ENCODE results near the gene SLC9A9.
A peak's percentile ranks its signal among the peaks of the same experiment; 100 is the strongest.

The SLC9A9 gene

DNA sequence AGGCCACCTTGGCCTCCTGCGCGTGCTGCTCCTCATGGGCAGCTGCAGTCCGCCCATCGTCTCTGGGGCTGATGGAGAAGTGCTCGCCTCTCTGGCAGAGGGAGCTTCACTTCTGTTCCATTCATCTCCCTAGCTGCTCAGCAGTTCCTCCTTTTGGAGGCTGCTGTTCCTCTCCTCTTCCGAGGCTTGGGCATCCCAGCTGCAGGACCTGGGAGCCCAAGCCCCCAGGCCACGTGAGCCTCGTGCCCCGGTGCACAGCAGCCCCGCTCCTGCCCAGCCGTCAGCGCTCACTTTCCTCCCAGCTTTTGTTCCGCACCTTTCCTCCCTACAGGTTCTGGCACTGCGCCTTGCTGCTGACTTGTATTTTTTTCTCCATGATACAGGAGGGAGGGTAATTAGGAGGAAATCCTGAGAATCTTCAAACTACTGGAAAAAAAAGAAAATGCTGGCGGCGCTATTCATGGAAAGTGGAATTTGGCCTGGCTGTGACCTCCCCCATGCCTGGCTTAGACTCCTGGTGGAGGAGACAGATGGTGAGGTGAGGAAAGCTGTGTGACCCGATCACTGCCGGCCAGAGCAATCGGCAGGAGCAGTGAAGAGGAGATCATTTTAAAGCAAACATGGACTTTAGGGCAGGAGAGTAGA lies 518.6 kb downstream of the SLC9A9 start:
- Histone ChIP-seq H2AK5ac (ENCODE audit: low read length) (no peak overlapping the region), H2BK5ac (ENCODE audit: low read length) (no peak overlapping the region), H2BK15ac (replicated peaks; ENCODE audit: low read depth) (no peak overlapping the region), H3K4ac (ENCODE audit: low read depth, low read length) (no peak overlapping the region), H3K79me2 (ENCODE audit: control insufficient read depth, insufficient read depth, low read length) (no peaks in the 10 kb centered on the region), H3K27me3 (ENCODE audit: insufficient read depth, low read length, poor library complexity) (no peaks in the 10 kb centered on the region), H3K36me3 (ENCODE audit: control insufficient read depth, insufficient read depth, low read length) (no peaks in the 10 kb centered on the region), H3K4me3 (ENCODE audit: low read length) (no peak overlapping the region), H4K8ac (ENCODE audit: low read depth, low read length) (no peak overlapping the region), H3K18ac (ENCODE audit: low read length) (no peak overlapping the region), H4K5ac (ENCODE audit: low read length) (no peak overlapping the region), H3K79me1 (ENCODE audit: low read length) (no peaks in the 10 kb centered on the region), H2BK120ac (ENCODE audit: low read depth, low read length) (no peak overlapping the region), H3K56ac (ENCODE audit: low read length) (no peak overlapping the region), H3K27ac (ENCODE audit: low read depth, low read length) (no peak overlapping the region), H3K4me2 (ENCODE audit: low read length) (no peak overlapping the region), H3K4me1 (ENCODE audit: control insufficient read depth, low read depth, low read length) (no peaks in the 10 kb centered on the region), H3K23ac (ENCODE audit: low read length) (no peak overlapping the region), H3K9ac (ENCODE audit: low read length) (no peak overlapping the region)
- WGBS (ENCODE audit: extremely low coverage, insufficient coverage, low lambda C conversion rate), result no CpG with 5 or more reads among the region's 19 CpGs
- DNase-seq, result peak; percentile 21

DNA sequence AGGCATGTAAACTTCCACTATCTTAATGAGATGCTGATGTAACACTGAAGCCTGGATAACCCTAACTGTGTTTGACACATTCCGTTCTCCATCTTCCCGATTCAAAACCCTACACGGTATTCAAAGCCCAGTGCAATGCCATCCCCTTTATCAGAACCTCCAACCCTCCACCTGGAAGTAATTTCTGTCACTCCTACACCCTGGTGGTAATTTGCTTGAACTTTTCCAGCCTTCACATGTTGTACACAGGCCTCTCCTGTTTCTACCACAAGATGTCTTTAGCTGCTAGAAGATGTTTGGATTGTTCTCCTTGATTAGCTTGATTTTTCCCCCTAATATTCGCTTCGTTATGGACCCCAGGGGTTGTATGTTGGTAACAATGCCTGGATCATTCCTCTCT lies 519.8 kb downstream of the SLC9A9 start:
- no peak overlapping the region for H3K4me2 ChIP-seq (ENCODE audit: low read length)
- H3K56ac ChIP-seq (ENCODE audit: low read length), result no peak overlapping the region
- no peak overlapping the region for H4K5ac ChIP-seq (ENCODE audit: low read length)
- H2BK15ac ChIP-seq (replicated peaks; ENCODE audit: low read depth), result no peak overlapping the region
- no peak overlapping the region for H3K27ac ChIP-seq (ENCODE audit: low read depth, low read length)
- no peak overlapping the region for H3K4ac ChIP-seq (ENCODE audit: low read depth, low read length)
- H2BK120ac ChIP-seq (ENCODE audit: low read depth, low read length), result no peak overlapping the region
- no peaks in the 10 kb centered on the region for H3K36me3 ChIP-seq (ENCODE audit: control insufficient read depth, insufficient read depth, low read length)
- H3K79me1 ChIP-seq (ENCODE audit: low read length), result no peaks in the 10 kb centered on the region
- no peak overlapping the region for H3K23ac ChIP-seq (ENCODE audit: low read length)
- no peak overlapping the region for H2BK5ac ChIP-seq (ENCODE audit: low read length)
- H4K8ac ChIP-seq (ENCODE audit: low read depth, low read length), result no peak overlapping the region
- no peaks in the 10 kb centered on the region for H3K4me1 ChIP-seq (ENCODE audit: control insufficient read depth, low read depth, low read length)
- H3K4me3 ChIP-seq (ENCODE audit: low read length), result no peak overlapping the region
- H3K9ac ChIP-seq (ENCODE audit: low read length), result no peak overlapping the region
- no peak overlapping the region for H3K18ac ChIP-seq (ENCODE audit: low read length)
- H2AK5ac ChIP-seq (ENCODE audit: low read length), result no peak overlapping the region
- no peaks in the 10 kb centered on the region for H3K27me3 ChIP-seq (ENCODE audit: insufficient read depth, low read length, poor library complexity)
- no CpG with 5 or more reads among the region's 5 CpGs for WGBS (ENCODE audit: extremely low coverage, insufficient coverage, low lambda C conversion rate)
- no peaks in the 10 kb centered on the region for H3K79me2 ChIP-seq (ENCODE audit: control insufficient read depth, insufficient read depth, low read length)
- peak; percentile 20 for DNase-seq

DNA sequence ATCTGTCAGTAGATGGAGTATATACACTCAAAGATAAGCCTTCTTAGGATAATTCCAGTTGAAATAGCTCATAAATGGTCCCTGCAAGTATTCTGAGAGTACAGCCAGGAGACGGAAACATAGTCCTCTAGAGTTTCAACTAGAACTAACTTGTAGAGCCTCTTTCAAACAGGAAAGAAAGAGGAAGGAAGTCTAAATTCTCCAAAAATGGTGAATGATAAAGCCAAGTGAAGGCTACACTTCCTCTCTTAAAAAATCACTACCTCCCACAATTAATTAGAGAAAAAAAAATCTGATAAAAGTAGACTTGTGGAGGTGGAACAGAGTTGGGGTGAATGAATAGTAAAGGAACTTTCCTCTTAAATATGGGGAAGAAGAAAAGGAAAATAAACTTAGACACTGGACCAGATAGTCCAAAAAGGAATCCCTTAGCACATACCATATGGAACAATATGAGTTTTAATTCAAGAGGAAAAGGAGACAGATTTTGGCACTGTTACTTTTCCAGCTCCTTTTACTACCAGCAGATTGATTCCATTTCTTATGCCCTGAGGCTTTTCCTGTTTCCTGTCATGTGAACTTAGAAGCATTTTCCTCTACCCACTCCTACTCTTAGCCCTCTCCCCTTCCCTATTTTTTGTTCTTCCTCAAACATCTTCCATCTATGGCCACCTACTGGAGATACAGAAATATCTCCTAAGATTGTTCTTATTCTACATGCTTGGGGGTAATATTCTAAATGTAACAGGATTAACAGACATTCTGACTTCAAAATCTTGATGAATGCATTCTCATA lies 521.1 kb downstream of the SLC9A9 start:
- H3K36me3 ChIP-seq (ENCODE audit: control insufficient read depth, insufficient read depth, low read length), result no peaks in the 10 kb centered on the region
- no peak overlapping the region for H3K56ac ChIP-seq (ENCODE audit: low read length)
- no peak overlapping the region for H3K23ac ChIP-seq (ENCODE audit: low read length)
- no peak overlapping the region for H3K27ac ChIP-seq (ENCODE audit: low read depth, low read length)
- H3K4me2 ChIP-seq (ENCODE audit: low read length), result no peak overlapping the region
- no peak overlapping the region for H2BK120ac ChIP-seq (ENCODE audit: low read depth, low read length)
- peak; percentile 49 for DNase-seq
- H3K4me3 ChIP-seq (ENCODE audit: low read length), result no peak overlapping the region
- H2AK5ac ChIP-seq (ENCODE audit: low read length), result no peak overlapping the region
- H3K27me3 ChIP-seq (ENCODE audit: insufficient read depth, low read length, poor library complexity), result no peaks in the 10 kb centered on the region
- no CpG with 5 or more reads among the region's 1 CpG for WGBS (ENCODE audit: extremely low coverage, insufficient coverage, low lambda C conversion rate)
- no peak overlapping the region for H2BK5ac ChIP-seq (ENCODE audit: low read length)
- H3K79me1 ChIP-seq (ENCODE audit: low read length), result no peaks in the 10 kb centered on the region
- H4K5ac ChIP-seq (ENCODE audit: low read length), result no peak overlapping the region
- H3K9ac ChIP-seq (ENCODE audit: low read length), result no peak overlapping the region
- H2BK15ac ChIP-seq (replicated peaks; ENCODE audit: low read depth), result no peak overlapping the region
- H4K8ac ChIP-seq (ENCODE audit: low read depth, low read length), result no peak overlapping the region
- H3K4me1 ChIP-seq (ENCODE audit: control insufficient read depth, low read depth, low read length), result no peaks in the 10 kb centered on the region
- H3K79me2 ChIP-seq (ENCODE audit: control insufficient read depth, insufficient read depth, low read length), result no peaks in the 10 kb centered on the region
- H3K4ac ChIP-seq (ENCODE audit: low read depth, low read length), result no peak overlapping the region
- no peak overlapping the region for H3K18ac ChIP-seq (ENCODE audit: low read length)

DNA sequence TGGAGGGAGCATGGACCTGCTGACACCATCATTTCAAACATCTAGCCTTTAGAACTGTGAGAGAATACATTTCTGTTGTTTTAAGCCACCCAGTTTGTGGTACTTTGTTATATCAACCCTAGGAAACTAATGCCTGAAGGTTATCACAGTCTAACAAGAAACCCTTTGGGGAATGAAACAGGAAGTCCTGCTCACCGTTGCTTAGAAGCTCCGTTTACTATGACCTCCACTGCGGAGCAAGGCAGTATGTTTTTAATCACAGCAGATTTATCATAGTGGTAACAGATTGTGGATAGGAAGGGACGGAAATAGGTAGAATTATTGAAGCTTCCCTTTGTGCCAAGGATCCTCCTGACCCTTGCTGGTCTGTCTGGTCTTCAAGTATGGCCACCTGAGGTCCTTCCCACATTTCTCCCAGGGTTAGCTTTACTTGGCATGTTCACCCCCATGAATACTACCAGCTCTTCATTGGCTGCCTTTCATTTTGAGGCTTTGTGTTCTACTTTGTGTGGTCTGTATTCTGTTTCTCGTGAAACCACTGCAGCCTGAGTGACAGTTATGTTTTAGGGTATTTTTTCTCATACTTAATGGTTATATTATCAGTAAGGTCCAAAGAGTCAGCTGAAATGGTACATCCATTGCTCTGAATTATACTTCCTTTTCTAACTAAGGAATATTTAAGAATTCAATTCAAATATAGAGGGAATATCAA lies 527.1 kb downstream of the SLC9A9 start:
- Histone ChIP-seq H3K4me2 (ENCODE audit: low read length) (no peak overlapping the region), H3K4ac (ENCODE audit: low read depth, low read length) (no peak overlapping the region), H4K5ac (ENCODE audit: low read length) (no peak overlapping the region), H2BK5ac (ENCODE audit: low read length) (no peak overlapping the region), H3K79me1 (ENCODE audit: low read length) (no peaks in the 10 kb centered on the region), H2BK15ac (replicated peaks; ENCODE audit: low read depth) (no peak overlapping the region), H3K56ac (ENCODE audit: low read length) (no peak overlapping the region), H3K27me3 (ENCODE audit: insufficient read depth, low read length, poor library complexity) (no peaks in the 10 kb centered on the region), H3K9ac (ENCODE audit: low read length) (no peak overlapping the region), H3K27ac (ENCODE audit: low read depth, low read length) (no peak overlapping the region), H2BK120ac (ENCODE audit: low read depth, low read length) (no peak overlapping the region), H3K4me3 (ENCODE audit: low read length) (no peak overlapping the region), H3K18ac (ENCODE audit: low read length) (no peak overlapping the region), H3K36me3 (ENCODE audit: control insufficient read depth, insufficient read depth, low read length) (no peaks in the 10 kb centered on the region), H3K23ac (ENCODE audit: low read length) (no peak overlapping the region), H3K4me1 (ENCODE audit: control insufficient read depth, low read depth, low read length) (no peaks in the 10 kb centered on the region), H2AK5ac (ENCODE audit: low read length) (no peak overlapping the region), H4K8ac (ENCODE audit: low read depth, low read length) (no peak overlapping the region), H3K79me2 (ENCODE audit: control insufficient read depth, insufficient read depth, low read length) (no peaks in the 10 kb centered on the region)
- no peak for DNase-seq
- no CpG with 5 or more reads among the region's 5 CpGs for WGBS (ENCODE audit: extremely low coverage, insufficient coverage, low lambda C conversion rate)

DNA sequence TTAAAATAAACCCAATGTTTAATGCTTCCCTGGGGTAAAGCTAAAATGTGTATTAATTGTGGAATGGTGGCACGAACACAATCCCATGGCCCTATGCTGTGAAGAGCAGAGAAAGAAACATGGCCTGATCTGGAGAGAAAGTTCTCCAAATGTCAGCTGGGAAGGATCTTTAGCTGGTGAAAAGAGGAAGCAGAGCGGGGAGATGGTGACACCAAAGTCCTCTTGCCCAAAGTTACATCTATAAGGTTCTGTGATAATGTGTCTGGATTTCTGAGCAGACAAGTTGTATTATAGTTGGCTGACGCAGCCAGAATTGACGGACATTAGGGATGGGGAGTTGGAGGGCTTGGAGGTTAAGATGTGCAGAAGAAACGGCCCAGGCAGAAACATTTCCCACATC lies 532.5 kb downstream of the SLC9A9 start:
- no peak for DNase-seq
- H4K8ac ChIP-seq (ENCODE audit: low read depth, low read length), result no peak overlapping the region
- H3K4me2 ChIP-seq (ENCODE audit: low read length), result no peak overlapping the region
- no peak overlapping the region for H3K27ac ChIP-seq (ENCODE audit: low read depth, low read length)
- H3K79me1 ChIP-seq (ENCODE audit: low read length), result no peaks in the 10 kb centered on the region
- WGBS (ENCODE audit: extremely low coverage, insufficient coverage, low lambda C conversion rate), result no CpG with 5 or more reads among the region's 5 CpGs
- no peaks in the 10 kb centered on the region for H3K79me2 ChIP-seq (ENCODE audit: control insufficient read depth, insufficient read depth, low read length)
- no peaks in the 10 kb centered on the region for H3K4me1 ChIP-seq (ENCODE audit: control insufficient read depth, low read depth, low read length)
- H2AK5ac ChIP-seq (ENCODE audit: low read length), result no peak overlapping the region
- no peak overlapping the region for H3K4me3 ChIP-seq (ENCODE audit: low read length)
- no peak overlapping the region for H2BK15ac ChIP-seq (replicated peaks; ENCODE audit: low read depth)
- H2BK5ac ChIP-seq (ENCODE audit: low read length), result no peak overlapping the region
- H3K9ac ChIP-seq (ENCODE audit: low read length), result no peak overlapping the region
- H2BK120ac ChIP-seq (ENCODE audit: low read depth, low read length), result no peak overlapping the region
- H3K18ac ChIP-seq (ENCODE audit: low read length), result no peak overlapping the region
- H3K23ac ChIP-seq (ENCODE audit: low read length), result no peak overlapping the region
- no peaks in the 10 kb centered on the region for H3K27me3 ChIP-seq (ENCODE audit: insufficient read depth, low read length, poor library complexity)
- no peaks in the 10 kb centered on the region for H3K36me3 ChIP-seq (ENCODE audit: control insufficient read depth, insufficient read depth, low read length)
- no peak overlapping the region for H3K56ac ChIP-seq (ENCODE audit: low read length)
- H3K4ac ChIP-seq (ENCODE audit: low read depth, low read length), result no peak overlapping the region
- H4K5ac ChIP-seq (ENCODE audit: low read length), result no peak overlapping the region
